HG02678 (cell line): ENCODE data around the gene MEI1.
"Not testable (repeated sequence)": the region's sequence is repeated elsewhere in the genome, so short reads cannot be mapped to it uniquely, and the experiment has no call there.

ENCODE experiments used
- ATAC-seq: cut with Tn5 transposase; IDR thresholded peaks from one replicate; pipeline ENCODE4 v1.9.1; 2021; ENCODE audit warnings: mild to moderate bottlenecking, moderate library complexity; ENCODE audit not compliant: unreplicated experiment

Gene MEI1

GRCh38 chr22:41682033-41682807 is 17.1 kb upstream of the MEI1 start:
- peak; percentile 72 for ATAC-seq

- ATAC-seq: no peak
Observed at GRCh38 chr22:41683052-41683451, 16.3 kb upstream of the MEI1 start.

GRCh38 chr22:41683616-41684015 is 15.7 kb upstream of the MEI1 start:
- no peak for ATAC-seq

- no peak for ATAC-seq
Observed at GRCh38 chr22:41684194-41684593, 15.1 kb upstream of the MEI1 start.

- ATAC-seq: not testable (repeated sequence)
Observed at GRCh38 chr22:41686890-41687289, 12.4 kb upstream of the MEI1 start.

GRCh38 chr22:41687901-41688364 is 11.4 kb upstream of the MEI1 start:
- ATAC-seq: peak; percentile 14

- ATAC-seq: peak; percentile 89
Observed at GRCh38 chr22:41688365-41689211, 10.7 kb upstream of the MEI1 start, which contains the start of gene SNU13. SNU13 (minus strand) TSS chr22:41688867; CDS start chr22:41688796, 71 bp downstream.

GRCh38 chr22:41690476-41690875 is 8.8 kb upstream of the MEI1 start:
- no peak for ATAC-seq

- ATAC-seq: no peak
Observed at GRCh38 chr22:41695211-41695610, 4.1 kb upstream of the MEI1 start.

GRCh38 chr22:41696703-41697102 is 2.6 kb upstream of the MEI1 start:
- no peak for ATAC-seq

- no peak for ATAC-seq
Observed at GRCh38 chr22:41697126-41697775, 2.1 kb upstream of the MEI1 start.

GRCh38 chr22:41700108-41700364 is 733 bp downstream of the MEI1 start:
- ATAC-seq: no peak

- ATAC-seq: no peak
Observed at GRCh38 chr22:41702763-41703162, 3.5 kb downstream of the MEI1 start.

GRCh38 chr22:41709341-41709740 is 10.0 kb downstream of the MEI1 start:
- no peak for ATAC-seq

- ATAC-seq: no peak
Observed at GRCh38 chr22:41713004-41713403, 13.7 kb downstream of the MEI1 start.

- ATAC-seq: no peak
Observed at GRCh38 chr22:41722496-41722895, 23.2 kb downstream of the MEI1 start.

GRCh38 chr22:41725510-41726110 is 26.3 kb downstream of the MEI1 start:
- no peak for ATAC-seq

- ATAC-seq: no peak
Observed at GRCh38 chr22:41731609-41732008, 32.3 kb downstream of the MEI1 start.

GRCh38 chr22:41732096-41732772 is 32.9 kb downstream of the MEI1 start:
- no peak for ATAC-seq

GRCh38 chr22:41733241-41733640 is 33.9 kb downstream of the MEI1 start:
- not testable (repeated sequence) for ATAC-seq

GRCh38 chr22:41739576-41739975 is 40.3 kb downstream of the MEI1 start:
- ATAC-seq: no peak
